Testis (tissue), 2 donors: ENCODE measurements around the gene MLC1.

Experiments used
- CTCF ChIP-seq, 3 experiments: fragments of 450-650 bp in 2 of 3; fragments of 200-600 bp in 1 of 3; sonication (generic) in 1 of 3; IDR thresholded peaks; one replicate each; pipeline ENCODE4 v1.5.1; 2016 to 2019; ENCODE audit warnings: antibody characterized with exemption in 3 of 3, mild to moderate bottlenecking in 2 of 3, moderate library complexity in 1 of 3
- POLR2A ChIP-seq: fragments of 450-650 bp; IDR thresholded peaks from one replicate; pipeline ENCODE4 v1.6.1; 2017; ENCODE audit warnings: antibody characterized with exemption, mild to moderate bottlenecking, moderate library complexity

DNA sequence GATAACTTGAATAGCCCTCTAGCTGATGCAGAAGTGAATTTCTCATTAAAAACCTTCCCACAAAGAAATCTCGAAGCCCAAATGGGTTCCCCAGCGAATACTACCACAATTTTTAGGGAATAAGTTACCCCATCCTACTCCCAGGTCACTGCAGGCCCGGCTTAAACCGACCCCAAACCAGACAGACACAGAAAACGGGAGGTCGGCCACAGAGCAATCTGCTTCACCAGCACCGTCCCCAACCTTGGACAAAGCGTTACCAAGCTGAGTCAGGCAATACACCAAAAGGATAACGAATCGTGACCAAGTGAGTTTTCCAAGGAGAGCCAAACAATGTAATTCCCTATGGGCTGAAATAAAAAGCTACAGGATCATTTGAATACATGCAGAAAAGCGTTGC is 4.0 kb upstream of the MLC1 start:
- TF ChIP-seq CTCF (IDR thresholded peaks at IDR 0.05) (no peak), POLR2A (no peak)
